Ascending aorta (tissue), 2 donors: ENCODE measurements around the gene TENT5C. TPM values are rescaled to one million over a fixed set of nuclear protein-coding genes. Genes with fewer than 3 reads are reported as not detected.
A peak's percentile ranks its signal among the peaks of the same experiment; 100 is the strongest.

ENCODE experiments used
- DNase-seq, 2 donors: peaks; one replicate each; pipeline ENCODE4 v3.0.0-alpha.2; 2019; ENCODE audit warnings: low spot score in 2 of 2
- H3K27ac ChIP-seq, 2 donors: fragments of 200-600 bp; sonication (generic); one replicate each; pipeline ENCODE4 v1.5.1; 2016 to 2017; ENCODE audit warnings: mild to moderate bottlenecking in 1 of 2
- H3K27me3 ChIP-seq: fragments of 200-600 bp; sonication (generic); one replicate; pipeline ENCODE4 v1.5.1; 2017
- H3K36me3 ChIP-seq, 2 donors: fragments of 200-600 bp; sonication (generic); one replicate each; pipeline ENCODE4 v1.5.1; 2016
- H3K4me1 ChIP-seq, 2 donors: fragments of 200-600 bp; sonication (generic); one replicate each; pipeline ENCODE4 v1.5.1; 2016 to 2017; ENCODE audit warnings: mild to moderate bottlenecking in 1 of 2
- H3K4me3 ChIP-seq, 2 donors: fragments of 200-600 bp; sonication (generic); one replicate each; pipeline ENCODE4 v1.5.1; 2016 to 2017; ENCODE audit warnings: mild to moderate bottlenecking in 1 of 2
- H3K9me3 ChIP-seq, 2 donors: fragments of 200-600 bp; sonication (generic); one replicate each; pipeline ENCODE4 v1.5.1; 2016
- CTCF ChIP-seq, 3 experiments: fragments of 200-600 bp in 2 of 3; fragments of 450-650 bp in 1 of 3; sonication (generic) in 2 of 3; IDR thresholded peaks; one replicate each; pipeline ENCODE4 v1.5.1; 2016 to 2019; ENCODE audit warnings: antibody characterized with exemption in 3 of 3, mild to moderate bottlenecking in 1 of 3, moderate library complexity in 1 of 3
- intact Hi-C: fragments of 100-400 bp; cut with DNase I; formaldehyde crosslinking; loops from one replicate; pipeline ENCODE4 v1.15.1; 2023
- total RNA-seq: library from RNA; depleted of rRNA; stranded (reverse); fragments of >200 nt; gene quantifications from one replicate; pipeline ENCODE4 v1.1.0, GENCODE V29; 2016

TENT5C gene
- total RNA-seq, 1 donor from 2014 or later = 0.32 TPM

- no peak for TF ChIP-seq CTCF (IDR thresholded peaks at IDR 0.05)
- H3K27me3 ChIP-seq = no peaks in the 10 kb centered on the region
- DNase-seq = no peak
- H3K9me3 ChIP-seq = no peaks in the 10 kb centered on the region
- H3K4me1 ChIP-seq = peaks cover 6 to 10% of the 10 kb centered on the region in 2 donors
- intact Hi-C loops = no loop called here
- H3K36me3 ChIP-seq = no peaks in the 10 kb centered on the region
- no peak overlapping the region for H3K4me3 ChIP-seq
- H3K27ac ChIP-seq = no peak overlapping the region
These were observed 18.1 kb upstream of the TENT5C start for GRCh38 chr1:117587499-117588356.

- H3K36me3 ChIP-seq = no peaks in the 10 kb centered on the region
- no peaks in the 10 kb centered on the region for H3K9me3 ChIP-seq
- no peak for DNase-seq
- no peaks in the 10 kb centered on the region for H3K27me3 ChIP-seq
- intact Hi-C loops = no loop called here
- H3K4me1 ChIP-seq = peaks cover 6 to 8% of the 10 kb centered on the region in 2 donors
- no peak for TF ChIP-seq CTCF (IDR thresholded peaks at IDR 0.05)
- H3K27ac ChIP-seq = no peak overlapping the region
- no peak overlapping the region for H3K4me3 ChIP-seq
These were observed 16.3 kb upstream of the TENT5C start for GRCh38 chr1:117589544-117589943.

GRCh38 chr1:117590273-117590925 lies 15.4 kb upstream of the TENT5C start:
- H3K27me3 ChIP-seq = no peaks in the 10 kb centered on the region
- no peaks in the 10 kb centered on the region for H3K36me3 ChIP-seq
- H3K4me1 ChIP-seq = peaks cover 6 to 8% of the 10 kb centered on the region in 2 donors
- no peak for TF ChIP-seq CTCF (IDR thresholded peaks at IDR 0.05)
- H3K9me3 ChIP-seq = no peaks in the 10 kb centered on the region
- intact Hi-C loops = no loop called here
- no peak overlapping the region for H3K4me3 ChIP-seq
- no peak overlapping the region for H3K27ac ChIP-seq
- no peak for DNase-seq

GRCh38 chr1:117591252-117591651 lies 14.6 kb upstream of the TENT5C start:
- no peak for DNase-seq
- intact Hi-C loops = no loop called here

GRCh38 chr1:117592155-117592554 lies 13.7 kb upstream of the TENT5C start:
- Histone ChIP-seq H3K9me3 (no peaks in the 10 kb centered on the region), H3K27me3 (no peaks in the 10 kb centered on the region), H3K4me1 (peaks cover 4 to 6% of the 10 kb centered on the region in 2 donors), H3K36me3 (no peaks in the 10 kb centered on the region), H3K27ac (peak overlapping the region in 1 of 2 donors; percentile 7), H3K4me3 (no peak overlapping the region)
- no peak for DNase-seq
- intact Hi-C loops = no loop called here
- no peak for TF ChIP-seq CTCF (IDR thresholded peaks at IDR 0.05)

More at GRCh38 chr1:117591252-117591651, 14.6 kb upstream of the TENT5C start:
- Histone ChIP-seq H3K4me3 (no peak overlapping the region), H3K9me3 (no peaks in the 10 kb centered on the region), H3K4me1 (peaks cover 6 to 8% of the 10 kb centered on the region in 2 donors), H3K27me3 (no peaks in the 10 kb centered on the region), H3K36me3 (no peaks in the 10 kb centered on the region), H3K27ac (no peak overlapping the region)
- TF ChIP-seq CTCF (IDR thresholded peaks at IDR 0.05) = no peak
